Endothelial cell of umbilical vein (primary cell): ENCODE results near the gene DPF1. TPM values are rescaled to one million over a fixed set of nuclear protein-coding genes. Genes with fewer than 3 reads are reported as not detected.

Source experiments
- BruUV-seq: library from RNA; stranded (reverse); fragments of 400-500 nt; replicated peaks from 2 replicates; lab custom pipeline; 2021; lab: Mats Ljungman, UMichigan
- CTCF ChIA-PET: fragments of 300-600, 350-600 bp; sonication (Branson Sonifier 250); formaldehyde crosslinking; loops from one replicate; lab custom pipeline; 2021; ENCODE audit warnings: antibody characterized with exemption, inconsistent platforms; lab: Charles Lee
- POLR2A ChIA-PET: fragments of 300-600, 350-600 bp; sonication (Branson Sonifier 250); formaldehyde crosslinking; loops from one replicate; lab custom pipeline; 2021; ENCODE audit warnings: antibody characterized with exemption, inconsistent platforms; lab: Charles Lee
- DNase-seq: peaks from one replicate; pipeline ENCODE4 v3.0.0-alpha.2; 2011; ENCODE audit warnings: low read depth, low spot score
- FAIRE-seq: peaks from 2 replicates; lab custom pipeline; 2011; peaks lifted over from hg19 to GRCh38; lab: Jason Lieb, UNC
- H2AFZ ChIP-seq: 2 replicates; pipeline ENCODE4 v1.6.0; 2012; ENCODE audit warnings: low read depth, low read length, control low read depth, inconsistent platforms
- H3K27ac ChIP-seq: 2 replicates; pipeline ENCODE4 v1.5.1; 2011; ENCODE audit warnings: low read depth, mild to moderate bottlenecking, control low read depth, low read length, moderate library complexity; ENCODE audit not compliant: insufficient read depth
- H3K27me3 ChIP-seq, 2 experiments: 2 replicates each; pipeline versions ENCODE4 v1.6.0 to v1.6.1; 2011; ENCODE audit warnings: low read length in 2 of 2, mixed read lengths in 1 of 2; ENCODE audit not compliant: control insufficient read depth in 2 of 2, insufficient read depth in 2 of 2
- H3K36me3 ChIP-seq, 2 experiments: 2 replicates in 1 of 2; 3 replicates in 1 of 2; pipeline ENCODE4 v1.5.1; 2011; ENCODE audit warnings: low read length in 2 of 2, mild to moderate bottlenecking in 1 of 2, moderate library complexity in 1 of 2; ENCODE audit not compliant: control insufficient read depth in 2 of 2, insufficient read depth in 2 of 2; ENCODE audit errors: extremely low read depth in 1 of 2
- H3K4me1 ChIP-seq: 3 replicates; pipeline ENCODE4 v1.5.1; 2011; ENCODE audit warnings: mild to moderate bottlenecking, low read length; ENCODE audit not compliant: control insufficient read depth, insufficient read depth; ENCODE audit errors: extremely low read depth
- H3K4me2 ChIP-seq: 2 replicates; pipeline ENCODE4 v1.6.1; 2011; ENCODE audit warnings: low read length, control low read depth, mixed read lengths; ENCODE audit not compliant: insufficient read depth
- H3K4me3 ChIP-seq, 3 experiments: fragments of 200-600 bp in 1 of 3; sonication (generic), shearing (Covaris generic) in 1 of 3; replicated peaks in 1 of 3; 2 replicates each; pipeline ENCODE4 v1.5.1; 2011 to 2016; ENCODE audit warnings: control low read depth in 3 of 3, low read length in 3 of 3, mild to moderate bottlenecking in 2 of 3, inconsistent platforms in 1 of 3, low read depth in 1 of 3, moderate library complexity in 1 of 3; ENCODE audit not compliant: insufficient read depth in 1 of 3
- H3K79me2 ChIP-seq: 2 replicates; pipeline ENCODE4 v1.6.0; 2012; ENCODE audit warnings: low read length, inconsistent platforms; ENCODE audit not compliant: control insufficient read depth, insufficient read depth
- H3K9ac ChIP-seq: replicated peaks from 2 replicates; pipeline ENCODE3; 2011; ENCODE audit warnings: low read length, control low read depth; ENCODE audit not compliant: insufficient read depth; ENCODE audit errors: extremely low read depth
- H3K9me1 ChIP-seq: replicated peaks from 3 replicates; pipeline ENCODE4 v1.6.0; 2011; ENCODE audit warnings: mild to moderate bottlenecking, low read length; ENCODE audit not compliant: control insufficient read depth, insufficient read depth; ENCODE audit errors: extremely low read depth
- H3K9me3 ChIP-seq: replicated peaks from 2 replicates; pipeline ENCODE4 v1.5.1; 2012; ENCODE audit warnings: low read length, inconsistent platforms; ENCODE audit not compliant: control insufficient read depth, insufficient read depth
- H4K20me1 ChIP-seq: replicated peaks from 2 replicates; pipeline ENCODE3; 2011; ENCODE audit warnings: mild to moderate bottlenecking, low read length; ENCODE audit not compliant: control insufficient read depth, insufficient read depth; ENCODE audit errors: extremely low read depth
- EZH2 ChIP-seq: IDR thresholded peaks from 2 replicates; pipeline ENCODE4 v1.6.1; 2012; ENCODE audit warnings: borderline replicate concordance, low read depth, mild to moderate bottlenecking, moderate library complexity, low read length, inconsistent platforms; ENCODE audit not compliant: severe bottlenecking
- FOS ChIP-seq: IDR thresholded peaks from 2 replicates; pipeline ENCODE4 v1.6.1; 2011; ENCODE audit warnings: mild to moderate bottlenecking, low read length, moderate library complexity, borderline replicate concordance; ENCODE audit not compliant: insufficient read depth
- GATA2 ChIP-seq: IDR thresholded peaks from 2 replicates; pipeline ENCODE4 v1.7.0; 2011; ENCODE audit warnings: low read depth, mild to moderate bottlenecking, moderate library complexity, mixed read lengths, low read length; ENCODE audit not compliant: insufficient read length, insufficient read depth
- JUN ChIP-seq: IDR thresholded peaks from 2 replicates; pipeline ENCODE4 v1.6.1; 2011; ENCODE audit warnings: borderline replicate concordance, low read depth; ENCODE audit not compliant: insufficient read length, insufficient read depth
- MYC ChIP-seq: IDR thresholded peaks from one replicate; pipeline ENCODE4 v1.6.1; 2011; ENCODE audit warnings: mild to moderate bottlenecking, low read depth, low read length
- POLR2A ChIP-seq: IDR thresholded peaks from 2 replicates; pipeline ENCODE4 v1.6.1; 2012; ENCODE audit warnings: low read depth, mild to moderate bottlenecking, control low read depth, low read length
- POLR2AphosphoS5 ChIP-seq: IDR thresholded peaks from 2 replicates; pipeline ENCODE4 v1.6.1; 2012; ENCODE audit warnings: low read depth, mild to moderate bottlenecking, control low read depth, low read length, moderate library complexity; ENCODE audit not compliant: insufficient read depth
- dilution Hi-C: fragments of 300-500 bp; cut with MboI; formaldehyde crosslinking; loops from one replicate; pipeline ENCODE4 v1.15.0; 2019; ENCODE audit warnings: low sequenced_read_pairs; ENCODE audit not compliant: extremely low pct_ligation_motif_present
- intact Hi-C: fragments of 100-400 bp; cut with micrococcal nuclease; formaldehyde crosslinking; loops from one replicate; pipeline ENCODE4 v1.10.0; 2022
- polyA plus RNA-seq, 4 experiments: library from polyadenylated mRNA; depleted of rRNA in 3 of 4; stranded (reverse) in 3 of 4; unstranded in 1 of 4; fragments of >200 nt; gene quantifications; 2 replicates each; pipeline versions ENCODE4 v1.2.1 to v1.2.3, GENCODE V29; 2011 to 2012; ENCODE audit warnings: missing spikeins in 1 of 4
- total RNA-seq: library from RNA; stranded (reverse); gene quantifications from 2 replicates; pipeline ENCODE4 v1.2.3, GENCODE V29; 2021
- TF ChIP-seq, protein P1 (sequence below): IDR thresholded peaks from 2 replicates; pipeline ENCODE4 v1.6.1; 2011; ENCODE audit not compliant: insufficient read depth, insufficient read length
- TF ChIP-seq, protein P2 (sequence below), 2 donors: IDR thresholded peaks; 1 replicate in 1 of 2; 2 replicates in 1 of 2; pipeline ENCODE4 v1.5.1; 2011; ENCODE audit warnings: low read length in 2 of 2, mild to moderate bottlenecking in 2 of 2, moderate library complexity in 2 of 2, control low read depth in 1 of 2, inconsistent platforms in 1 of 2, low read depth in 1 of 2; ENCODE audit not compliant: insufficient read depth in 1 of 2; ENCODE audit errors: extremely low read depth in 1 of 2

Gene DPF1
- total and polyA plus RNA-seq, 2 donors (not counting 3 experiments of a cell fraction or from before 2014, with no cell fraction given): 2.0 to 3.9 TPM

DNA sequence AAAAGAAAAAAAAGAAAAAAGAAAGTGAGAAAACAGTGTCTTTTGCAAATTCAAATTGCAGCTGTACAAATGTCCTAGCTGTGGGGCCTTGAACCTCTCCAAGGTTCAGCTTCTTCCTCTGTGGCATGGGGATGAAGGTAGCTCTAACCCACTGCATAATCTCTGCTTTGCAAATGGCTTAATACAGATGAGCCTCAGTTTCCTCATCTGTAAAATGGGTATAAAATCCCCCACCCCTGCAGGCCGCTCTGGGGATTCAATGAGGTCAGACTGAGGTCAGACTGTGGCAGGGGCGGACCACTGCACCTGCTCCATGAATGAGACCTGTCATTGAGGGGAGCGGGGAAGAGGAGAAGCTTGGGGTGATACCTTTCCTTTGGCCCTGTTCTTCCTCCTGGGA, 5.8 kb downstream of the DPF1 start:
- no peaks in the 10 kb centered on the region for H3K36me3 ChIP-seq
- no peaks in the 10 kb centered on the region for H3K27me3 ChIP-seq
- no peak overlapping the region for H2AFZ ChIP-seq
- no peaks in the 10 kb centered on the region for H4K20me1 ChIP-seq
- DNase-seq (no peak), FAIRE-seq (no peak)
- no peaks in the 10 kb centered on the region for H3K4me1 ChIP-seq
- intact Hi-C loops: no loop called here
- no peaks in the 10 kb centered on the region for H3K9me1 ChIP-seq
- H3K9me3 ChIP-seq: no peaks in the 10 kb centered on the region
- TF ChIP-seq EZH2: no peak
- no peak for TF ChIP-seq JUN
- no peaks in the 10 kb centered on the region for H3K79me2 ChIP-seq
- dilution Hi-C loops: no loop called here
- CTCF ChIA-PET: no interaction called here
- no peak overlapping the region for H3K27ac ChIP-seq
- H3K4me3 ChIP-seq: no peak overlapping the region
- no TSS peak for BruUV-seq
- H3K4me2 ChIP-seq: no peak overlapping the region
- H3K9ac ChIP-seq: no peak overlapping the region
- POLR2A ChIA-PET: no interaction called here

DNA sequence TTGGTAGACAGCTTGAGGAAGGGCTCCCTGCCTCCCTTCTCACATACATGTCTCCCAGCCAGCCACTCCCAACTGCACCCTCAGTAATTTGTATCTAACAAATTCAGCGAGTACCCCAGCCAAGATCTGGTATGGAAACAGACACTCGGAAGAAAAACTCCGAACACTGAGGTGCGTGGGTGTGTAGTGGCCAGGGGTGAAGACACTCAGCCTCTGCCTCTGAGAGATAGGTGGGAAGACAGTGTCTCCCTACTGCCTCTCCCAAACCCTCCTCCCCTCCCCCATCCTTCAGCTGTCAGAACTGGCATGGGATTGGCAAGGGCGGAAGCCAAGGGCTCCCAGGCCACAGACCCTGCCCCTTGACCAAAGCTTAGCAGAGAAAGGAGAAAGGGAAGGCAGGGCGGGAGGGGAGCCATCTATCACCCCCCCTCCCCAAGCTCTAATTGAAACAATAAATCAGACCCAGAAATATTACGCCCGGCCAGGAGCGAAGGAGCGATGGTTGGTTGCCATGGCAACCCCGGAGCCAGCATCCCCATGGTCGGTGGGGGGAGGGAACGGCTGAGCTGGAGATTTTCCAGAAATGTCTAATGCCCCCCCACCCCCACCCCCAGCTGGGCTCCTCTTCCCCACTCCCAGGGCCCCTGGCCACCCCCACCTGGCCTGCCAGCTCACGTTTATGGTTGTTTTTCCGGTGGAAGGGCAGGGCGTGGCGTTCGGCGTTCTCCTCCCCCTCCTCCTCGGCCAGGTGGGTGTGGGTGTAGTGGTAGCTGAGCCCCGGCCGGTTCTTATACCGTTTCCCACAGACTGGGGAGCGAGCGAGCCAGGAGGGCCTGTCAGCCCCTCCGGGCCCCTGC, 7.0 kb downstream of the DPF1 start:
- POLR2A ChIA-PET: interaction anchor here (0.6 kb wide), 1 partner anchor 106 kb away, joined by 6 read pairs; no protein-coding TSS in a partner anchor
- no peak overlapping the region for H2AFZ ChIP-seq
- DNase-seq: no peak
- TF ChIP-seq POLR2AphosphoS5 (no peak), EZH2 (no peak), FOS (no peak), GATA2 (no peak), MYC (no peak), JUN (no peak), POLR2A (no peak)
- TF ChIP-seq, protein P1, sequence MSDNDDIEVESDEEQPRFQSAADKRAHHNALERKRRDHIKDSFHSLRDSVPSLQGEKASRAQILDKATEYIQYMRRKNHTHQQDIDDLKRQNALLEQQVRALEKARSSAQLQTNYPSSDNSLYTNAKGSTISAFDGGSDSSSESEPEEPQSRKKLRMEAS: no peak
- TF ChIP-seq, protein P2, sequence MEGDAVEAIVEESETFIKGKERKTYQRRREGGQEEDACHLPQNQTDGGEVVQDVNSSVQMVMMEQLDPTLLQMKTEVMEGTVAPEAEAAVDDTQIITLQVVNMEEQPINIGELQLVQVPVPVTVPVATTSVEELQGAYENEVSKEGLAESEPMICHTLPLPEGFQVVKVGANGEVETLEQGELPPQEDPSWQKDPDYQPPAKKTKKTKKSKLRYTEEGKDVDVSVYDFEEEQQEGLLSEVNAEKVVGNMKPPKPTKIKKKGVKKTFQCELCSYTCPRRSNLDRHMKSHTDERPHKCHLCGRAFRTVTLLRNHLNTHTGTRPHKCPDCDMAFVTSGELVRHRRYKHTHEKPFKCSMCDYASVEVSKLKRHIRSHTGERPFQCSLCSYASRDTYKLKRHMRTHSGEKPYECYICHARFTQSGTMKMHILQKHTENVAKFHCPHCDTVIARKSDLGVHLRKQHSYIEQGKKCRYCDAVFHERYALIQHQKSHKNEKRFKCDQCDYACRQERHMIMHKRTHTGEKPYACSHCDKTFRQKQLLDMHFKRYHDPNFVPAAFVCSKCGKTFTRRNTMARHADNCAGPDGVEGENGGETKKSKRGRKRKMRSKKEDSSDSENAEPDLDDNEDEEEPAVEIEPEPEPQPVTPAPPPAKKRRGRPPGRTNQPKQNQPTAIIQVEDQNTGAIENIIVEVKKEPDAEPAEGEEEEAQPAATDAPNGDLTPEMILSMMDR (IDR thresholded peaks at IDR 0.05; ENCODE audit: extremely low read depth in 1 of 2, insufficient read depth in 1 of 2, low read depth in 1 of 2, low read length in 2 of 2): no peak
- dilution Hi-C loops (no loop called here), intact Hi-C loops (no loop called here)
- no peak overlapping the region for H3K4me3 ChIP-seq
- no peaks in the 10 kb centered on the region for H3K9me1 ChIP-seq
- no peaks in the 10 kb centered on the region for H3K4me1 ChIP-seq
- no TSS peak for BruUV-seq
- no peaks in the 10 kb centered on the region for H3K27me3 ChIP-seq
- no peak overlapping the region for H3K4me2 ChIP-seq
- H4K20me1 ChIP-seq: no peaks in the 10 kb centered on the region
- no peaks in the 10 kb centered on the region for H3K36me3 ChIP-seq
- CTCF ChIA-PET: no interaction called here
- FAIRE-seq: no peak
- no peak overlapping the region for H3K9ac ChIP-seq
- H3K27ac ChIP-seq: no peak overlapping the region
- no peaks in the 10 kb centered on the region for H3K9me3 ChIP-seq
- no peaks in the 10 kb centered on the region for H3K79me2 ChIP-seq
